HL-60/S4 (cell line): ENCODE measurements around the gene LRTM2.

Experiments
- in situ Hi-C: fragments of 300-500 bp; cut with MboI; formaldehyde crosslinking; loops from 2 replicates; pipeline ENCODE4 v1.14.3; 2022; ENCODE audit warnings: low sequenced_read_pairs

The LRTM2 gene

DNA sequence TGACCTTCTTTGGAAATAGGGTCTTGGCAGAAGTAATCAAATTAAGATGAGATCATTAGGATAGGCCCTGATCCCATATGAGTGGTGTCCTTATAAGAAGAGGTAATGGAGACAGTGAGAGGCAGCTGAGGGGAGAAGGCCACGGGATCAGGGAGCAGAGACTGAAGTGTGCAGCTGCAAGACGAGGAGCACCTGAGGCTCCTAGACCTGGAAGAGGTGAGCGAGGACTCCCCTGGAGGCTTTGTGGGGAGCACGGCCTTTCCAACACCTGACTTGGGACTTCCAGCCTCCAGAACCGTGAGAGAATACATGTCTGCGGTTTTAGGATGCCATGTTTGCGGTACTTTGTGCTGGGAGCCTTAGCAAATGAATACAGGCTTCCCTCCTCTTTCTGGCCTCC is 37.5 kb downstream of the LRTM2 start:
- in situ Hi-C loops = no loop called here

GRCh38 chr12:1858456-1858855 is 38.1 kb downstream of the LRTM2 start:
- in situ Hi-C loops = no loop called here

GRCh38 chr12:1859643-1860042 is 39.3 kb downstream of the LRTM2 start:
- in situ Hi-C loops = no loop called here

DNA sequence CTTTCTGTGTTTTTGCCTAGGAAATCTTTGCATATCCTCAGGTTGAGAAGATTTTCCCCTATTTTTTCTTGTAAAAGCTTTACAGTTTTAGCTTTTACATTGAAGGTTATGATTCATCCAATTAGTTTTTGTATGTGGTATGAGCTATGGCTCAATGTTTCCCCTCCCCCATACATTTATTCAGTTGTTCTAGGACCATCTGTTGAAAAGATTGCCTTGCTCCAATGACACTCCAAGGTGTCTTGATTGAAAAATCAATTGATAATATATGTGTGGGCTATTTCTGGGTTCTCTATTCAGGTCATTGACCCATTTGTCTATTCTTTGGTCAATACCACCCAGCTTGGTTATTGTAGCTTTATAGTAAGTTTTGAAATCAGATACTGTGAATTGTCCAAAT is 42.6 kb downstream of the LRTM2 start:
- in situ Hi-C loops = no loop called here

DNA sequence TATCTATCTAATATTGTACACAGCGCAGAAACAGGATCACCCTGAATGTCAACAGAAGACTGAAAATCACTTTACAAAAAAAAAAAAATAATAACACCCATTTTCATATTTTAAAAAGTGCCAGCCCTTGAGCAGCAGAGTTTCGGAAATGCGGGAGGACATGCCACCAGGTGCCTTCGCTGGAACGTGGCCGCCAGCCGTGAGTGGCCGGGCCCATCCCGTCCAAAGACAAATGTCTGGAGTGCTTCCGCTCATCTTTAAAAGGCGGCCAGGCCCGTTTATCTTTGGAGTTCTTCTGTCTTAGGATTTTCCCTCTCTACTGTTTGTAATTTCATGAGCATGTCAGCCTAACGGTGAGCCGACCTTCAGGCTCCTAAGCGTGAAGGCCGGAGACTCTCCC is 43.5 kb downstream of the LRTM2 start:
- in situ Hi-C loops = no loop called here

DNA sequence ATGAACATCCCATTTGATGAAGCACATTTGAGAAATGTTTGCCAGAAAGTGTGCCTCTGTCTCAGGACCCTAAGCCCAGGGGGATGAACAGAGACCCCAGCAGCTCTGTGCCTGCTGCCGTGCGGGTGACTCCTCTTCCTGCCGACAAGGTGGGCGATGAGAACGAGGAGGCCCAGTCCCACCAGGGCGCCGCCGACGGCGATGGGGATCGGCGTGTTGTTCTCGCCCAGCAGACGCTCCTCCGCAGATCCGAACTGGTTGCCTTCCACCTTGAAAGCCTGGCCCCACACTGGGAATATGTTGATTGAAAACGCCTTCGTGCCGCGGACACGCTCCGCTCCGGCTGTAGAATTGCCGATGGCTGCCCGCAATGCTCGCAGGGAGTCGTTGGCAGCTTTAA is 44.1 kb downstream of the LRTM2 start:
- in situ Hi-C loops = no loop called here

DNA sequence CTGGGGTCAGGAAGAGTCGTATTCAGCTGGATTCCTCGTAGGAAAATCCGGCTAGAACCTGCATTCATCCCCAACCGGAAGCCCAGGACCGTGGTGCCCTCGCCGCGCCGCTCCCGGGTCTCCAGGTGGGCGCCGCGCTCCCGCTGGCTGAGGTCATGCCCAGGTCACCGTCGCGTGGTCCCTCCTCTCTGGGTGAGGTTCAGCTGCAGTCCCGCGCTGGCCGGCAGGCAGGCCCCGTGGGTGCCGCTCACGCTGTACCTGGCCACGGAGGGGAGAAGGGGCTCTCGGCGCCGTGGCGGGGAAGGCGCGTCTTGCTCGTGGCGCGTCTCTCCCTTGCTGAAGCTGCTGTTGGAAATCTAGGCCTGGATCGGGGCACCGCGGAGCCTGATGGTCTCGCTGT is 44.5 kb downstream of the LRTM2 start:
- in situ Hi-C loops = no loop called here

- in situ Hi-C loops = no loop called here
Observed at GRCh38 chr12:1865284-1865866, 45.0 kb downstream of the LRTM2 start.

- in situ Hi-C loops = no loop called here
Observed at GRCh38 chr12:1869145-1869544, 48.8 kb downstream of the LRTM2 start.

- in situ Hi-C loops = no loop called here
Observed at GRCh38 chr12:1870086-1870485, 49.7 kb downstream of the LRTM2 start.

GRCh38 chr12:1870998-1871917 is 50.9 kb downstream of the LRTM2 start:
- in situ Hi-C loops = no loop called here

DNA sequence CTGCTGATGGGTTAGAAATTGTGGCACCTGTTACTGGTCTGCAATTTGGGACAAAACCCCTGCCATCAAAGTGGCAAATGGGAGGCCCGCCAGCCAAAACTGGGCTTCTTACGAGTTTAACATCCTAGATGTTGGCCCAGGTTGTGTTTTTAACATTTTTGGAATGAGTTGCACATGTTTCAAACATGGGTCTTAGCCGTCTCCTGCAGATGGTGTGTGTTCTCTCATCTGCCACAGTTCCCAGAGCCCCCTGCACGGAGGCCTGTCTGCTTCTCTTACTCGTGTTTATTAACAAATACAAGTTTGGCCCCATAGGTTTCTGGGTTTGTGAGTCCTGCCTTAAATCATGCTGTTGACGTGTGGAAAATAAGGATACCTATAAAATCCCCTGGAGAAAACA is 51.6 kb downstream of the LRTM2 start:
- in situ Hi-C loops = no loop called here

- in situ Hi-C loops = no loop called here
Observed at GRCh38 chr12:1872448-1872847, 52.1 kb downstream of the LRTM2 start.

GRCh38 chr12:1873531-1874510 is 53.5 kb downstream of the LRTM2 start:
- in situ Hi-C loops = no loop called here

GRCh38 chr12:1875608-1876007 is 55.2 kb downstream of the LRTM2 start:
- in situ Hi-C loops = no loop called here

DNA sequence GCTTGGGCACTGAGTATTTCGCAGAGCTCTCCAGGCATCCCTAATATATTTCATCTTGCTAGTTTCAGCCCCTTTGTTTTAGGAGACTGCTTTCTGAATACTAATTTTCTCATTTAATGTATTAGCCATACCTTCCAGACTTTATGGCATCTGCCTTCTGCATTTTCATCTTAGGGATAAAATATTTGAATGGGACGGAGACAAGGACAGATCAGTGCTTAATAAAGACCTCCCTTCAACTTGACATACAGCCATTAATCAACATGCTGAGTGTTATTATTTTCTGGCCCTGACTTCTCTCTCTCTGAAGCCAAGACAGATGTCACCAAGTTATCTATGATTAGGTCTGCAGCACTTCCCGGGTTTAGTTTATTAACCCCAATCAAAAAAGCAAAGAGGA is 55.7 kb downstream of the LRTM2 start:
- in situ Hi-C loops = no loop called here

DNA sequence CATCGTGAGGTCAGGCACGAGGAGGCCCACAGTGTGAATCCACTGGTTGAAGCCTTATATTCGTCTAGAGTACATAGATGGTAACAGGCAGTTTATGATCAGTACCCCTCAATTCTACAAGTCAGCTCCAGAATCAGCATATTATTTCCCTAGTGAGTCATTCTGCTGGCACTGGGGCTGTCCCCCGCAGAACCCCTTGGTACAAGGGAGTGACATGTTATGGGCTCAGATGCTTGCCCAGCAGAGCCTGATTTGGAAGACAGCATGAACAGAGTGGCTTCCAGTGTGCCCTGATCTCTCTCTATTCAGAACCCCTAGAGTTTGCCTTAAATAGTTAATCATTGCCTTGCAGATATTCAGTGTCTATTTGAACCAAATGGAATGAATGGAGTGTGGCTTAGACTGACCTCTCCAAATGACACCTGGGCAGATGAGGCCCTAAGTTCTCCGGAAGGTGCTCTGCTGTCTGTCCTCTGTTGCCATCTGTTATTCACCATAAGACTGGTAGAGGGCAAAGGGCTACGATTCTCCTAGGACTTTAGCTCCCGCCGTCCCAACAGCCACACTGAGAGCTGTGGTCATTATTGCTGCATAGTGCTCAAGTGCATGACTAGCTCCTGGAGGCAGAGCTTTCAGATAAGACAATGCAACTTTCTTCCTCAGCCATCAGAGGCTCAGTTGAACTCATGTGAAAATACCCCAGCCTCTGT is 57.0 kb downstream of the LRTM2 start:
- in situ Hi-C loops = no loop called here

DNA sequence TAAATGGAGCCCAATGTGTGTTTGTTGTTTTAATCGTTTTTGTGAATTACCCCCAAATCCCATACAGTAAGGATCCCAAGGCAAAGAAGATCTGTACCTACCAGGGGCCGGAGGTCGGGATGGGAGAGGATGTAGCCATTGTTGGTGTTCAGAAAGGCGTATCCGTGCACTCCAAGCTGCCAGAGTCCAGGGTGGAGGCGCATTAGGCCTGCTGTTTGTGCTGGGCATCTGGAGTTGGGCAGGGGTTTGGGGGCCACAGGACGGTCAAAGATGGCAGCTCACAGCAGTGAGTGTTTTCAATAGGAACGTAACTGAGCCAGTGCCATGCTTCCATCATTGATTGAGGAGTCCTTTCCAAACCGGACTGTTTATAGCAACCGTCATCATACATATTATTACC is 57.8 kb downstream of the LRTM2 start:
- in situ Hi-C loops = no loop called here

DNA sequence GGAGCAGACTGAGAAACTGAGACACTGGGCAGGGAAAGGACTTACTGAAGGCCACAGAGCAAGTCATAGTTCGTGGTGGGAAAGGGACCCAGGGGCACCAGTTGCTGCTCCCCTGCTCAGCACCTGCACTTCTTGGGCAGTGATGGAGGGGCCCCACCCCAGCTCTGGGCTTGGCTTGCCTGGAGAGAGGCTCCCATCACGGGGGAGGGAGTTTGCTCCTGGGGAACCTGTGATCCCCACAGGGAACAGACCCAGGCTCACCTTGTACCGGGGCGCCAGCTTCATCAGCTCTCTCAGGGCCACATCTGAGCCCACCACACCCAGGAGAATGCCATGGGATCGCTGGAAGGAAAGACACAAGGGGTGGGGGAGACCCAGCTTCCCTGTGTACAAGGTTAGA is 58.3 kb downstream of the LRTM2 start:
- in situ Hi-C loops = no loop called here

DNA sequence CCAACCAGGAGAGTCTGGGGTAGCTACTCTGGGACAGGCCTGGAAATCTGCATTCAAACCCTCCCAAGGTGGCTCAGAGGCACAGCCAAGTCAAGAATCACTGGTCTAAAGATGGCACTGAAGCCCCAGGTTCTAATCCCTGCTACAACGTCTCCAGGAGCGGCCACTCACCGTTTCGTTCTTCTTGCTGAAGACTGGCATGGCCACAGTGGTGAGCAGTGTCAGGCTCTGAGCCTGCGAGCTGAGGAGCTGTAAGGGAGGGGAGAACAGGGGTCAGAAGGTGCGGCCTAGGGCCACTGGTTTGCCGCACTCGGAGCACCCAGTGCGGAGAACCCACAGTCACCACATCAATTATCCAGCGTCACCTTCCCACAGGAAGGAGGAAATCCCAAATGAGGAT is 59.3 kb downstream of the LRTM2 start:
- in situ Hi-C loops = no loop called here
